Panc1 (cell line): ENCODE measurements around the gene PRR23B. TPM values are rescaled to one million over a fixed set of nuclear protein-coding genes. Genes with fewer than 3 reads are reported as not detected.

Experiments used
- ATAC-seq: fragments of 200-7000 bp; cut with Tn5 transposase; 2 replicates; pipeline ENCODE4 v1.9.1; 2020; ENCODE audit warnings: mild to moderate bottlenecking, moderate library complexity
- BruUV-seq: library from RNA; stranded (reverse); fragments of 400-500 nt; replicated peaks from 2 replicates; lab custom pipeline; 2021; lab: Mats Ljungman, UMichigan
- CTCF ChIA-PET: fragments of 300-600 bp; sonication (Branson Sonifier 250); formaldehyde crosslinking; loops from one replicate; lab custom pipeline; 2022; ENCODE audit warnings: antibody characterized with exemption; lab: Charles Lee
- POLR2A ChIA-PET: fragments of 300-600 bp; sonication (Branson Sonifier 250); formaldehyde crosslinking; loops from one replicate; lab custom pipeline; 2022; ENCODE audit warnings: antibody characterized with exemption; lab: Charles Lee
- DNase-seq: peaks from one replicate; pipeline ENCODE4 v3.0.0-alpha.2; 2010; ENCODE audit warnings: low read depth, low spot score
- H3K27ac ChIP-seq: 2 replicates; pipeline ENCODE4 v1.5.1; 2011; ENCODE audit warnings: mild to moderate bottlenecking, low read length, inconsistent platforms
- H3K27me3 ChIP-seq: fragments of 200-500 bp; sonication (Bioruptor generic); 2 replicates; pipeline ENCODE4 v1.6.0; 2014; ENCODE audit warnings: low read length, inconsistent platforms; ENCODE audit not compliant: control insufficient read depth, insufficient read depth
- H3K36me3 ChIP-seq: fragments of 200-500 bp; sonication (Bioruptor generic); 2 replicates; pipeline ENCODE4 v1.5.1; 2014; ENCODE audit warnings: inconsistent platforms, mild to moderate bottlenecking, low read length, moderate library complexity; ENCODE audit not compliant: control insufficient read depth, insufficient read depth
- H3K4me1 ChIP-seq: 2 replicates; pipeline ENCODE4 v1.5.1; 2011; ENCODE audit warnings: inconsistent platforms, mild to moderate bottlenecking, low read length, moderate library complexity; ENCODE audit not compliant: control insufficient read depth, insufficient read depth
- H3K4me3 ChIP-seq, 2 experiments: 2 replicates each; pipeline ENCODE4 v1.5.1; 2011 to 2012; ENCODE audit warnings: low read depth in 2 of 2, low read length in 2 of 2, mild to moderate bottlenecking in 2 of 2, inconsistent platforms in 1 of 2, moderate library complexity in 1 of 2
- H3K9me3 ChIP-seq: fragments of 200-500 bp; sonication (Bioruptor generic); 2 replicates; pipeline ENCODE4 v1.5.1; 2014; ENCODE audit warnings: low read depth, mild to moderate bottlenecking, inconsistent platforms, low read length, moderate library complexity; ENCODE audit not compliant: control insufficient read depth, insufficient read depth
- CTCF ChIP-seq: fragments of 450-650 bp; IDR thresholded peaks from 2 replicates; pipeline ENCODE4 v1.5.1; 2017; ENCODE audit warnings: mild to moderate bottlenecking
- POLR2AphosphoS5 ChIP-seq: IDR thresholded peaks from 2 replicates; pipeline ENCODE4 v1.6.1; 2012; ENCODE audit warnings: mild to moderate bottlenecking, low read depth, low read length, moderate library complexity
- SIN3A ChIP-seq: IDR thresholded peaks from 2 replicates; pipeline ENCODE4 v1.6.1; 2012; ENCODE audit warnings: low read depth, mild to moderate bottlenecking, low read length, moderate library complexity, borderline replicate concordance; ENCODE audit not compliant: insufficient read depth
- TCF7L2 ChIP-seq: IDR thresholded peaks from 2 replicates; pipeline ENCODE4 v1.6.1; 2011; ENCODE audit warnings: mild to moderate bottlenecking, low read depth, low read length, inconsistent platforms
- in situ Hi-C: cut with HindIII; loops from 2 replicates; pipeline ENCODE4 v1.10.0; 2016; ENCODE audit warnings: low sequenced_read_pairs, low pct_unique_long_range_greater_than_20kb
- intact Hi-C: fragments of 100-400 bp; cut with micrococcal nuclease; formaldehyde crosslinking; loops from one replicate; pipeline ENCODE4 v1.10.0; 2022; ENCODE audit not compliant: unreplicated experiment
- total RNA-seq: library from RNA; stranded (reverse); gene quantifications from one replicate; pipeline ENCODE4 v1.2.1, GENCODE V29; 2021; ENCODE audit not compliant: unreplicated experiment
- TF ChIP-seq, protein P1 (sequence below), 2 experiments: IDR thresholded peaks; 2 replicates each; pipeline ENCODE4 v1.6.1; 2011 to 2012; ENCODE audit warnings: low read depth in 2 of 2, control low read depth in 1 of 2, low read length in 1 of 2, mild to moderate bottlenecking in 1 of 2, moderate library complexity in 1 of 2; ENCODE audit not compliant: insufficient read depth in 1 of 2

Gene PRR23B
- total RNA-seq, 1 experiment from 2014 or later: not detected

- no peaks in the 10 kb centered on the region for H3K4me1 ChIP-seq
- in situ Hi-C loops: no loop called here
- peaks cover 7% of the 10 kb centered on the region; the same call in 1 of the 2 replicates for H3K9me3 ChIP-seq
- no peaks in the 10 kb centered on the region for H3K36me3 ChIP-seq
- ChIA-PET CTCF (no interaction called here), POLR2A (interaction anchor here (0.6 kb wide), 1 partner anchor 436 kb away, joined by 3 read pairs; no protein-coding TSS in a partner anchor)
- peaks cover 18% of the 10 kb centered on the region for H3K27me3 ChIP-seq
- DNase-seq: no peak
- no peak overlapping the region for H3K27ac ChIP-seq
- no peak for TF ChIP-seq POLR2AphosphoS5
- no peak for TF ChIP-seq CTCF
- no peak for TF ChIP-seq SIN3A
- no peak for TF ChIP-seq TCF7L2
- TF ChIP-seq, protein P1, sequence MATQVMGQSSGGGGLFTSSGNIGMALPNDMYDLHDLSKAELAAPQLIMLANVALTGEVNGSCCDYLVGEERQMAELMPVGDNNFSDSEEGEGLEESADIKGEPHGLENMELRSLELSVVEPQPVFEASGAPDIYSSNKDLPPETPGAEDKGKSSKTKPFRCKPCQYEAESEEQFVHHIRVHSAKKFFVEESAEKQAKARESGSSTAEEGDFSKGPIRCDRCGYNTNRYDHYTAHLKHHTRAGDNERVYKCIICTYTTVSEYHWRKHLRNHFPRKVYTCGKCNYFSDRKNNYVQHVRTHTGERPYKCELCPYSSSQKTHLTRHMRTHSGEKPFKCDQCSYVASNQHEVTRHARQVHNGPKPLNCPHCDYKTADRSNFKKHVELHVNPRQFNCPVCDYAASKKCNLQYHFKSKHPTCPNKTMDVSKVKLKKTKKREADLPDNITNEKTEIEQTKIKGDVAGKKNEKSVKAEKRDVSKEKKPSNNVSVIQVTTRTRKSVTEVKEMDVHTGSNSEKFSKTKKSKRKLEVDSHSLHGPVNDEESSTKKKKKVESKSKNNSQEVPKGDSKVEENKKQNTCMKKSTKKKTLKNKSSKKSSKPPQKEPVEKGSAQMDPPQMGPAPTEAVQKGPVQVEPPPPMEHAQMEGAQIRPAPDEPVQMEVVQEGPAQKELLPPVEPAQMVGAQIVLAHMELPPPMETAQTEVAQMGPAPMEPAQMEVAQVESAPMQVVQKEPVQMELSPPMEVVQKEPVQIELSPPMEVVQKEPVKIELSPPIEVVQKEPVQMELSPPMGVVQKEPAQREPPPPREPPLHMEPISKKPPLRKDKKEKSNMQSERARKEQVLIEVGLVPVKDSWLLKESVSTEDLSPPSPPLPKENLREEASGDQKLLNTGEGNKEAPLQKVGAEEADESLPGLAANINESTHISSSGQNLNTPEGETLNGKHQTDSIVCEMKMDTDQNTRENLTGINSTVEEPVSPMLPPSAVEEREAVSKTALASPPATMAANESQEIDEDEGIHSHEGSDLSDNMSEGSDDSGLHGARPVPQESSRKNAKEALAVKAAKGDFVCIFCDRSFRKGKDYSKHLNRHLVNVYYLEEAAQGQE (IDR thresholded peaks at IDR 0.05; ENCODE audit: insufficient read depth in 1 of 2, low read depth in 2 of 2, low read length in 1 of 2): no peak
- no TSS peak for BruUV-seq
- no peak for ATAC-seq
- no peak overlapping the region for H3K4me3 ChIP-seq
- intact Hi-C loops: no loop called here
Observed at GRCh38 chr3:138995706-138996105, 25.0 kb downstream of the PRR23B start.

- Histone ChIP-seq H3K4me3 (no peak overlapping the region), H3K4me1 (no peaks in the 10 kb centered on the region), H3K27ac (no peak overlapping the region), H3K36me3 (no peaks in the 10 kb centered on the region), H3K9me3 (no peaks in the 10 kb centered on the region), H3K27me3 (peaks cover 3% of the 10 kb centered on the region; the same call in 1 of the 2 replicates)
- TF ChIP-seq SIN3A (no peak), CTCF (no peak), TCF7L2 (no peak), POLR2AphosphoS5 (no peak)
- TF ChIP-seq, protein P1 (IDR thresholded peaks at IDR 0.05; ENCODE audit: insufficient read depth in 1 of 2, low read depth in 2 of 2, low read length in 1 of 2): no peak
- ATAC-seq (no peak), DNase-seq (no peak)
- no TSS peak for BruUV-seq
- in situ Hi-C loops: no loop called here
- intact Hi-C loops: no loop called here
- ChIA-PET CTCF (no interaction called here), POLR2A (no interaction called here)
Observed at GRCh38 chr3:138987181-138987580, 33.5 kb downstream of the PRR23B start.
